Fibroblast of mammary gland (primary cell): ENCODE data around the gene USP38.
"Not testable (repeated sequence)": the region's sequence is repeated elsewhere in the genome, so short reads cannot be mapped to it uniquely, and the experiment has no call there.

Experiments
- DNase-seq: peaks from one replicate; pipeline ENCODE4 v3.0.0-alpha.2; 2010; ENCODE audit warnings: low read depth
- H3K4me3 ChIP-seq: 2 replicates; pipeline ENCODE4 v1.5.1; 2011; ENCODE audit warnings: low read depth, mild to moderate bottlenecking, low read length, moderate library complexity; ENCODE audit not compliant: control insufficient read depth
- TF ChIP-seq, protein P1 (sequence below): conservative IDR thresholded peaks from 2 replicates; pipeline ENCODE4 v1.5.1; 2011; ENCODE audit warnings: low read depth, low read length, inconsistent platforms; ENCODE audit not compliant: control insufficient read depth, insufficient read depth

Gene USP38

DNA sequence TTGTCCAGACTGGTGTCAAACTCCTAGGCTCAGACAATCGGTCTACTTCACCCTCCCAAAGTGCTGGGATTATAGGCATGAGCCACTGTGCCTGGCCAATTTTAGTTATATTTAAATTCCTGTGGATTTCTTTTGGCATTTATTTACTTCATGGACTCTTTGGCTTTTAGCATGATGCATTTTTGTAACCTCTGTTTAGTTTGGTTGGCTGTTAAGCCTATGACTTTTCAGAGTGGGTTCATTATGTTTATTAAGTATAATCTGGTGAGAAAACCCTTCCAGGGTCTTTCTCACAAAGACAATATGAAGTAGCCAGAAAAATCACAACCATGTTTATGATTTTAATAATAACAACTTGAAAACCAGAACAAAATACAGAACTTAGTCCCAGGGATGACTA, 49.4 kb downstream of the USP38 start:
- TF ChIP-seq, protein P1, sequence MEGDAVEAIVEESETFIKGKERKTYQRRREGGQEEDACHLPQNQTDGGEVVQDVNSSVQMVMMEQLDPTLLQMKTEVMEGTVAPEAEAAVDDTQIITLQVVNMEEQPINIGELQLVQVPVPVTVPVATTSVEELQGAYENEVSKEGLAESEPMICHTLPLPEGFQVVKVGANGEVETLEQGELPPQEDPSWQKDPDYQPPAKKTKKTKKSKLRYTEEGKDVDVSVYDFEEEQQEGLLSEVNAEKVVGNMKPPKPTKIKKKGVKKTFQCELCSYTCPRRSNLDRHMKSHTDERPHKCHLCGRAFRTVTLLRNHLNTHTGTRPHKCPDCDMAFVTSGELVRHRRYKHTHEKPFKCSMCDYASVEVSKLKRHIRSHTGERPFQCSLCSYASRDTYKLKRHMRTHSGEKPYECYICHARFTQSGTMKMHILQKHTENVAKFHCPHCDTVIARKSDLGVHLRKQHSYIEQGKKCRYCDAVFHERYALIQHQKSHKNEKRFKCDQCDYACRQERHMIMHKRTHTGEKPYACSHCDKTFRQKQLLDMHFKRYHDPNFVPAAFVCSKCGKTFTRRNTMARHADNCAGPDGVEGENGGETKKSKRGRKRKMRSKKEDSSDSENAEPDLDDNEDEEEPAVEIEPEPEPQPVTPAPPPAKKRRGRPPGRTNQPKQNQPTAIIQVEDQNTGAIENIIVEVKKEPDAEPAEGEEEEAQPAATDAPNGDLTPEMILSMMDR: no peak
- DNase-seq: no peak
- H3K4me3 ChIP-seq: no peak overlapping the region

DNA sequence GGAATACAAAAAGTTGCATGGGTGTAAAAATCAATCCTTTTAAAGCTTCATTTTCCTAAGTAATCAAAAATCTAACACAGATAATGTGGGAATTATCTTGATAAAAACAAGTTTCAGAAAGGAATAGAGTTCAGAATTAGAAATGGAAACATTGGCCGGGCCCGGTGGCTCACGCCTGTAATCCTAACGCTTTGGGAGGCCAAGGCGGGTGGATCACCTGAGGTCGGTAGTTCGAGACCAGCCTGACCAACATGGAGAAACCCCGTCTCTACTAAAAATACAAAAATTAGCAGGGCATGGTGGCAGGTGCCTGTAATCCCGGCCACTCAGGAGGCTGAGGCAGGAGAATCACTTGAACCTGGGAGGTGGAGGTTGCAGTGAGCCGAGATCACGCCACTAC, 52.5 kb downstream of the USP38 start:
- not testable (repeated sequence) for H3K4me3 ChIP-seq, DNase-seq

DNA sequence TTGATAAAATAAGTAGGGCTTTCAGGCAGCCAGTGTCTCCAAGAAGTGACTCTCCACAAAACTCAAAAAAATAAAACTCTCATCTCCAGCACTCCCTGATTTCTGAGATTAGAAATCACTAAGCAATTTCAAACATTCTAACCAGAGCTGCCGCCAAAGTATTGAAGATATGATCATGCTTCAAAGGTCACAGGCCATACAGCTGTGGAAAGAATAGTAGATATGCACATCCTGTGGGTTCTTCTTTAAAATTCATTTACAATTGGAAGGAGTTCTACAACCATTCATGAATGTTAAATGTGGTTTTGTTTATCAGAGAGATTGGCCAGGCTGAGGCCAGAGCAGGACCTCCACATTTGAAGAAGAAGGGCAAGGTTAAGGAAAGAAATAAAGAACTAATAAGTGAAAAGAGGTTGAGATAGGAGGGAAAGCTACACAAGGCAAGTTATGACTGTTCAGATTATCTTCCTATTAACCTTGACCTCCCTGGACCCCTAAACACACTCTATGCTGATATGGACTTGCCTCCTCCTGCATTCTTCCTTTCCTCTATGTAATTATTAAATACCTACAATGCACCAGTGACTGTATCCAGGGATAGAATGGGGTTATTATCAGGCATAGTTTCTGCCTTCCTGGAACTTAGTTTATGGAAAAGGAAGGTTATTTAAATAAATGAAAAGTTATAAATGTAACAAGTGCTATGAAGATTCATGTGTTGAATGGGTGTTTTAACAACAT, 56.4 kb downstream of the USP38 start:
- TF ChIP-seq, protein P1: no peak
- H3K4me3 ChIP-seq: no peak overlapping the region
- DNase-seq: no peak

DNA sequence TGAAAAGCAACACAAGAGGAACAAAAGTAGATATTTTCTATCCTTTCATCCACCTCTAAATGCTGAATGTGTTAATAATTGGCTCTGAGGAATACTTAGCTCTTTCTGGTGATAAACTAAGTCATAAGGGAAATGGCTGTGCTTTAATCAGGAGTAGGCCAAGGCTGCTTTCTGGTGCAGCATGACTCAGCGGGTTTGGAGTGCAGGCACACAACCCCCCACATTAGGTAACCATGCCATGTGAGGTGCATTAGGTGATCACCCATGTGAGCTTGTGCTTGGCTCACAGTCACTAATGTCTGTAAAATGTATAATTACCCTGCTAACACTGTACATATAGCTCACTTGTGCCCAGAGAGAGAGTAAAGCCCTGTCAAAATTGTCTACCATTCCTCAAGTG, 57.2 kb downstream of the USP38 start:
- DNase-seq: peak; percentile 26
- H3K4me3 ChIP-seq: no peak overlapping the region
- TF ChIP-seq, protein P1: no peak

DNA sequence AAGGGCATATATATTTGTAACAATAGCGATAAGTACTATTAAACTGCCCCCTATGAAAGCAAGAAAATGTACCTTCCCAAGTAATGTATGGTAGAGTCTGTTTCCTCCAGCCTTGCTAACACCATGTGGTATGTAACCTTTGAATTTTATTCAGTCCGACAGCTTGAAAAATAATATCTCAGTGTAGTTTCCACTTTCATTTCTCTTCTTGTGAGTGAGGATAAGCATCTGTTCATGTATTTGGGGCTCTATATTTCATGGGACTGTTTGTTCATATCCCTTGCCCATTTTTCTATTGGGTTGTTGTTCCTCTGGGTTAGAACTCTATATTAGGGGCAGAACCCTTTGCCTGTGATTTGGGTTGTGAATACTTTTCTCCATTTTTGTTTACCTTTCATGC, 58.3 kb downstream of the USP38 start:
- no peak overlapping the region for H3K4me3 ChIP-seq
- no peak for DNase-seq
- TF ChIP-seq, protein P1: no peak

DNA sequence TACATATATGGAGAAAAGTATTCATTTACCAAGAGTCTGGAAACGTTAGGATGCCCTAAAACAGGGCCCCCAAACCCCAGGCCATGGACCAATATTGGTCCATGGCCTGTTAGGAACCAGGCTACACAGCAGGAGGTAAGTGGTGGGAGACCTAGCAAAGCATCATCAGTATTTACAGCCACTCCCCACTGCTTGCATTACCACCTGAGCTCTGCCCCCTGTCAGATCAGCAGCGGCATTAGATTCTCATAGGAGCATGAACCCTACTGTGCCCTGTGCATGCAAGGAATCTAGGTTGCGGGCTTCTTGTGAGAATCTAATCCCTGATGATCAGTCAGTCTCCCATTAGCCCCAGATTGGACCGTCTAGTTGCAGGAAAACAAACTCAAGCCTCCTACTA, 62.3 kb downstream of the USP38 start:
- TF ChIP-seq, protein P1: no peak
- no peak overlapping the region for H3K4me3 ChIP-seq
- DNase-seq: no peak

DNA sequence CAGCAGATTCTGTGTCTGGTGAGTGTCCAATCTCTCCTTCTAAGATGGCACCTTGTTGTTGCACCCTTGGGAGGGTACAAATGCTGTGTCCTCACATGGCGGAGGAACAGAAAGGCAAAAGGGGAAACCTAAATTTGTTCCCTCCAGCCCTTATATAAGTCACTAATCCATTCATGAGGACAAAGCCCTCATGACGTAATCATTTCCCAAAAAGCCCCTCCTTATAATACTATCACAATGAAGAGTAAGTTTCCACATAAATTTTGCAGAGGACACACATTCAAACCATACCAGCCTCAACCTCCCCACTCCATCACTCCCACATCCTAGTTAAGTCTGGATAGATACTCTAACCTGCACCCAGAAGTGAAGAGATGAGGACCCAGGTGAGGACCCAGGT, 63.1 kb downstream of the USP38 start:
- no peak overlapping the region for H3K4me3 ChIP-seq
- no peak for DNase-seq
- TF ChIP-seq, protein P1: no peak
